Epithelial cell of esophagus (primary cell): Measurements from ENCODE around the gene DGKQ.

Experiments
- DNase-seq: peaks from one replicate; pipeline ENCODE4 v3.0.0; 2010; ENCODE audit warnings: low read depth
- H3K4me3 ChIP-seq: 2 replicates; pipeline ENCODE4 v1.5.1; 2011; ENCODE audit warnings: mild to moderate bottlenecking, low read length, control low read depth
- TF ChIP-seq, protein P1 (sequence below): IDR thresholded peaks from 2 replicates; pipeline ENCODE4 v1.5.1; 2011; ENCODE audit warnings: low read depth, mild to moderate bottlenecking, low read length, control low read depth, inconsistent platforms; ENCODE audit not compliant: insufficient read depth; ENCODE audit errors: missing control alignments

DGKQ gene

GRCh38 chr4:991451-992296 is 18.3 kb upstream of the DGKQ start:
- TF ChIP-seq, protein P1, sequence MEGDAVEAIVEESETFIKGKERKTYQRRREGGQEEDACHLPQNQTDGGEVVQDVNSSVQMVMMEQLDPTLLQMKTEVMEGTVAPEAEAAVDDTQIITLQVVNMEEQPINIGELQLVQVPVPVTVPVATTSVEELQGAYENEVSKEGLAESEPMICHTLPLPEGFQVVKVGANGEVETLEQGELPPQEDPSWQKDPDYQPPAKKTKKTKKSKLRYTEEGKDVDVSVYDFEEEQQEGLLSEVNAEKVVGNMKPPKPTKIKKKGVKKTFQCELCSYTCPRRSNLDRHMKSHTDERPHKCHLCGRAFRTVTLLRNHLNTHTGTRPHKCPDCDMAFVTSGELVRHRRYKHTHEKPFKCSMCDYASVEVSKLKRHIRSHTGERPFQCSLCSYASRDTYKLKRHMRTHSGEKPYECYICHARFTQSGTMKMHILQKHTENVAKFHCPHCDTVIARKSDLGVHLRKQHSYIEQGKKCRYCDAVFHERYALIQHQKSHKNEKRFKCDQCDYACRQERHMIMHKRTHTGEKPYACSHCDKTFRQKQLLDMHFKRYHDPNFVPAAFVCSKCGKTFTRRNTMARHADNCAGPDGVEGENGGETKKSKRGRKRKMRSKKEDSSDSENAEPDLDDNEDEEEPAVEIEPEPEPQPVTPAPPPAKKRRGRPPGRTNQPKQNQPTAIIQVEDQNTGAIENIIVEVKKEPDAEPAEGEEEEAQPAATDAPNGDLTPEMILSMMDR = no peak
- no peak for DNase-seq
- H3K4me3 ChIP-seq = no peak overlapping the region

GRCh38 chr4:990746-991367 is 17.5 kb upstream of the DGKQ start:
- no peak for DNase-seq
- H3K4me3 ChIP-seq = no peak overlapping the region
- TF ChIP-seq, protein P1 = no peak

GRCh38 chr4:989722-990471 is 16.5 kb upstream of the DGKQ start:
- DNase-seq = no peak
- no peak overlapping the region for H3K4me3 ChIP-seq

GRCh38 chr4:988726-989721 is 15.7 kb upstream of the DGKQ start:
- TF ChIP-seq, protein P1 = no peak
- no peak for DNase-seq
- no peak overlapping the region for H3K4me3 ChIP-seq

More at GRCh38 chr4:989722-990471, 16.5 kb upstream of the DGKQ start:
- TF ChIP-seq, protein P1 = no peak

DNA sequence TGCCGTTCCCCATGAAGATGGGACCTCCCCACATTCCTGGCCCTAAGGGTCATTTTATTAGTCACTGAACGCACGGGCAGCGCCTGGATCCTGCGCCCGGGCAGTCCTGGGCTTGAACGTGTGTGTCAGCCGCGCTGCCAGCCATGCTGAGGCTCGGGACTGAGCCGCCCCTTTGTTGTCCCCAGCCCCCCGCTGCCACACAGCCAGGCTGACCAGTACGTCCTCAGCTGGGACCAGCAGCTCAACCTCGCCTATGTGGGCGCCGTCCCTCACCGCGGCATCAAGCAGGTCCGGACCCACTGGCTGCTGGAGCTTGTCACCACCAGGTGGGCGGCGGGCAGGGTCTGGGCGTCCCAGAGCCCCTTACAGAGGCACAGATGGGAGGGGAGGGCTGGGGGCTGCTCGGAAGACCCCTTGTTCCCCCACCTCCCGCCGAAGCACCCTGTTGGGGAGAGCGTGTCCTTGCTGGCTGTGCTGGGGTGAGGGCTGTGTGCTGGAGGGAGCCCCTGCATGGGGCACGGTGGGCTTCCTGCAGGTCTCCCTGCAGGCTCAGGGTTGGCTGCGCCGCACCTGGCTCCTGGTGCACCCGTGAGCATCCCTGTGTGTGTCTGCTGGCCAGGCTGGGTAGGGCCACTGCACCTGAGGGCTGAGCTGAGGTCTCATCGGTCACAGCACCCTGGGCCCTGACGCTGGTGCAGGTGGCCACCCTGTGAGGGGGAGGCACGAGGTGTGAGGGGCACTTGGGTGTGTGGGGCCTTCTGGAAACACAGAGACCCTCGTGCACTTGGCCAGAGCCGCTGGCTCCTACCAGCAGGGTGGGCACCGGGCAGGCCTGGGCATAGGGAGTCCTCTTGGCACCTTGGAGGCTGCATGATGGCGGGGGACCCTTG is 14.5 kb upstream of the DGKQ start:
- H3K4me3 ChIP-seq = peak overlapping the region; percentile 53
- peak; percentile 89 for DNase-seq
- TF ChIP-seq, protein P1 = no peak
